Activated CD4-positive, CD25-positive, alpha-beta regulatory T cell treated with anti-CD3 and anti-CD28 coated beads, Interleukin-2, amount 50 U/mL, for 16 hours (primary cell): Measurements from ENCODE around the gene TMC5.

Source experiments
- DNase-seq: peaks from one replicate; pipeline ENCODE4 v3.0.0-alpha.2; 2020; ENCODE audit warnings: low read depth, low spot score

TMC5 gene

DNA sequence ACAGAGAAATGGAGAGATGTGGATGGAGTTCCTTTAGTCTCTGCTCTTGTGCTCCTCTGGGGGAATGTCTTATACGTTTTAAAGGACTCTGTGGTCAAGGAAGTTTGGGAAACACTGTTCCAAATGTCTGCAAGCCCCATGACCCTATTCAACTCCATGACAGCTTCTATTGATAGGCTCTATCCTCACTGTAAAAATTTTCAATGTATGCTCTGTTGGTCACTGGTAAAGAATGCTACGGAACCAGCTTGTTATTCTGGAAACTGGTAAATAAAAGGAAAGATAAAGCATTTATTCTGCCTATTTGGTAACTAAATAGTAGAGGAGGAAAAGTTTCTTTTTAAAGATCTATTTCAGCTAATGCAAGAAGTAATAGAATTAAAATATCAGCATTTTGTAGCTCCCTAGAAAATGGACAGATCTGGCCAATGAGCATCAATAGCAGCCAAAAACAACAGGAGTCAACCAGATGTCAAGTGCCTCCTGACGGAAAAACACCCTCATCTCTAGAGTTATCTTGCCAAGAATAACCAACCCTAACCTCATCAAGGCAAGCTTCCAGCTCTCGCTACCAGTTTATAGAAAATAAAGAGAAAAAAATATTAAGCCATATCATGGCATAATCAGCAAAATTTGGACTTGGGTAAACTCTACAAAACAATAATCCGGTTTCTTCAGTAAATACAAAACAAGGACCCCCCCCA lies 88.1 kb downstream of the TMC5 start:
- DNase-seq = no peak

DNA sequence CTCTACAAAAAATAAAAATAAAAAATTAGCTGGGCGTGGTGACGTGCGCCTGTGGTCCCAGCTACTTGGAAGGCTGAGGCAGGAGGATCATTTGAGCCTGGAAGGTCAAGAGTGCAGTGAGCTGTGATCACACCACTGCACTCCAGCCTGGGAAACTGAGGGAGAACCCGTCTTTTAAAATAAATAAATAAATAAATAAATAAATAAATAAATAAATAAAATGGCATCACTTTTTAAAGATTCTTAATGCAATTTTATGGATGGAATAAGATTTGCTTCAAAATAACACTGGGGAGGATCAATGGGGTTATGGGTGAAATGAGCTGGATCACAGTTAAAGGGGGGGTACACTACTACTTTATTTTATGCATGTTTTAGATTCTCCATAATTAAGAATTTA lies 89.3 kb downstream of the TMC5 start:
- DNase-seq = no peak

DNA sequence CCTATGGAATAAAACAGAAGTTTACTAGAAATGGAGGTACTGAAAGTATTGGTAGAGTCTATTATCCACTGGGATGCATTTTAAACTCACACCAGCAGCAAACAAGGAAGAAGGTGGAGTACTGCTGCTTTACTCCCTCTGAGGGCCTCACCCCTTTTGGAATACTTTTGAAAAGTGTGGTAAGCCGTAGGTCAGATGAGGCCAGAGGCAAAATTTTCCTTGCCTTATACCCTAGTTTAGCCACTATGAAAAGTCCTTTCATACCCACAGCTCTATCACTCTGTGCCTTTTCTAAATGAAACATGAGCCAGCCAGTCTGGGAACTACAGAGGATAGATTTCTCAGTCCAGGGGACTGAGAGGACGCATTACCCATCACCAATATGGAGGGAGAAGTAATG lies 90.2 kb downstream of the TMC5 start:
- no peak for DNase-seq

DNA sequence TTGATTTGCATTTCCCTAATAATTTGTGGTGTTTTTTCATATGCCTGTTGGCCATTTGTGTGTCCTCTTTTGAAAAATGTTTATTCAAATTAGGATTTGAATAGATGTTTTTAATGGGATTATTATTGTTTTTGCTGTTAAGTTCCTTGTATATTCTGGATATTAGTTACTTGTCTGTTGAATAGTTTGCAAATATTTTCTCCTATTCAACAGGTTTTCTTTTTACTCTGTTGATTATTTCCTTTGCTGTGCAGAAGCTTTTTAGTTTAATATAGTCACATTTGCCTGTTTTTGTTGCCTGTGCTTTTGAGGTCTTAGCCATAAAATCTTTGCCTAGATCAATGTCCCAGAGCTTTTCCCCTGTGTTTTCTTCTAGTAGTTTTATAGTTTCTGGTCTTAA lies 94.6 kb downstream of the TMC5 start:
- no peak for DNase-seq

DNA sequence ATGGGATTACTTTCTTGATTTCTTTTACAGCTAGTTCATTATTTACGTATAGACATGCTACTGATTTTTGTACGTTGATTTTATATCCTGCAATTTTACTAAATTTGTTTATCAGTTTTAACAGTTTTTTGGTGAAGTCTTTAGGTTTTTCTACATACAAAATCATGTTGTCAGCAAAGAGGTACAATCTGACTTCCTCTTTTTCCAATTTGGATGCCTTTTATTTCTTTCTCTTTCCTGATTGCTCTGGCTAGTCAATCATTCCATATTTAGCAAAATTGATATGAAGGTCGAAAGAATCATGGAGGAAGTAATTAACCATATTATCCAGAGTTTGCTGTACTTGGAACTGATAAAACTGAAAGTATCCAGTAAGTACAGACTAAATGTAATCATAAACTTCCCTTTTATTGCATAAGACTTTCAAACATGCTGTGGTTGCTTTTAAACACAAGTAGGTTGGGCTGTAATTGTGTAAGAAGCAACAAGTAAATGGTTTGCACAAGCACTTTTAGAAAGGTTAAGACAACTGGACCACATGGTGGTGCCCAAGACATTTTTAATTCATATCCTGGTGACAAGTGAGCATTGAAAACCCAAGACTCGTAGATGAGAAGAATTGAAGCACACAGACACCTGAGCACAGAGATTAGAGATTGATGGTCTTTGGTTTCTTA lies 95.8 kb downstream of the TMC5 start:
- DNase-seq = no peak

DNA sequence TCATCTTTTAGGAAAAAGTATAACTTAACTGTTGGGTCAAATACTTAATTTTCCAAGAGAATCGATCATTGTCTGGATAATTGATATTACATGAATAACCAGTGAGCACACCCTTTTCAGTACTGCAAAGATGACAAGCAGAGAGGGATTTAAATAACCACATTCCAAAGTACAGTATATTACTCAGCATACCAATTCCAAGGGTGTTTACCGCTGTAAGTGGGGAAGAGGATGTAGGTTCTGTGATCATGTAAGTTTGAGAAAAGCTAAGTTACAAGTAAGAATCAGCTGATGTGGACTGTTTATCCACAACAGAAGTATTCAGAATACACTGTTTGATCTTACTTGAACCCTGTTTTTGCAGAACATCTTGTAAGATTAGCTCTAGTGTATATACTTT lies 98.1 kb downstream of the TMC5 start:
- DNase-seq = no peak

DNA sequence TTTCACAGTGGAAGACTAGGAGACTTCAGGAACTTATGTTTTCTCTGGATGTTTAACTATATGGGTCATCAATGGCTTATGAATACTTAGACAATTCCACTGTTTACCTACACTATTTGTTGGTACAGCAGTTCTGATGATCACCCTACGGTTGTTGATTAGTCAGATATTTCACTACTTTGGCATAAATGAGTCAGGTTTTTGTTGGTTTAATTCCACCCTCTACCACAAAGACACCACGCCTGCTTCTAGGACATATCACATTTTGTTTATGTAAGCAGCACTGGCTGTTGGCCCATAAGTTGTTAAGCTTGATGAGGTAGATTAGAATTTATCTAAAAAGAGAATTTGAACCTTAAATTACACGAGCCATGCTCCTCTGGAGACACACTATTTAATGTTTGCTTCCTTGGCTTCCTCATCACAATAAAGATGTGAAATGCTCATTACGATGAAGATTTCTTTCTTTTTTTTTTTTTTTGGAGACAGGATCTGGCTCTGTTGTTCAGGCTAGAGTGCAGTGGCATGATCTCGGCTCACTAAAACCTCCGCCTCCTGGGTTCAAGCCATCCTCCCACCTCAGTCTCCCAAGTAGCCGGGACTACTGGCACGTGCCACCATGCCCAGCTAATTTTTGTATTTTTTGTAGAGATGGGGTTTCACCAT lies 99.9 kb downstream of the TMC5 start:
- no peak for DNase-seq

DNA sequence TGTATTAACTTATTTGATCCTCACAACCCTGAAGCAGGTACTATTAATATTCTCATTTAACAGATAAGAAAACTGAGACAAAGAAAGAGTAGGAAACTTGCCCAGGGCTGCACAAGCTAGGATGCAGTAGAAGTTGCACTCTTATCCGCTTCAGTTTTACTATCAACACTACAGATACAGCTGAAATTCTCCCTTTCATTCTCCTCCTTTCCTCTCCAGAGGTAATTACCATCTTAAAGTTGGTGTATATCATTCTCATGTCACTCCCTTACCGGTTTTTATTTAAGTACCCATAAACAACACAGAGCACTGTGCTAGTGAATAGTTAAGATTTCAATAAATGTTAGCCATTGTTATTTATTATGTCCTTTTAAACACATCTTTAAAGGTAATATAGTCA lies 100.7 kb downstream of the TMC5 start:
- no peak for DNase-seq

DNA sequence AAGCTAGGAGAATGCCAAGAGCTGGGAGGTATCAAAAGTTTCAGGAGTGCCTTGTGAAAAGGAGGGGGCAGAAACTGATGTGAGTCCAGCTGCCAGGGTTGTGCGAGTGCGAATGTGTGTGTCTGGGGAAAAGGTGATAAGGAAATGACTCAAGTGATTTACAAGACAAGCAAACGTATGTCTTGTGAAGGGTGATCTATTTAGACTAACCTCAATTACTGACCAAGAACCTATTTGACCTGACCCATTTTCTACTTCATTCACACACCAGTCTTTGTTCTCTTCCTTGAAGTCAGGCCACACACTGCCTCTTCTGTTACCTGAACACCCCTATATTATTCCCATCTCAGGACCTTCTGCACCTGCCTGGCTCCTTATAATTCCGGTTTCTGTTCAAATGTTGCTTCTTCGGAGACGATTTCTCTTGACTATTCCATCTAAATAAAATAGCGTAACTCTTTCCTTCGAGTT lies 103.2 kb downstream of the TMC5 start:
- no peak for DNase-seq

DNA sequence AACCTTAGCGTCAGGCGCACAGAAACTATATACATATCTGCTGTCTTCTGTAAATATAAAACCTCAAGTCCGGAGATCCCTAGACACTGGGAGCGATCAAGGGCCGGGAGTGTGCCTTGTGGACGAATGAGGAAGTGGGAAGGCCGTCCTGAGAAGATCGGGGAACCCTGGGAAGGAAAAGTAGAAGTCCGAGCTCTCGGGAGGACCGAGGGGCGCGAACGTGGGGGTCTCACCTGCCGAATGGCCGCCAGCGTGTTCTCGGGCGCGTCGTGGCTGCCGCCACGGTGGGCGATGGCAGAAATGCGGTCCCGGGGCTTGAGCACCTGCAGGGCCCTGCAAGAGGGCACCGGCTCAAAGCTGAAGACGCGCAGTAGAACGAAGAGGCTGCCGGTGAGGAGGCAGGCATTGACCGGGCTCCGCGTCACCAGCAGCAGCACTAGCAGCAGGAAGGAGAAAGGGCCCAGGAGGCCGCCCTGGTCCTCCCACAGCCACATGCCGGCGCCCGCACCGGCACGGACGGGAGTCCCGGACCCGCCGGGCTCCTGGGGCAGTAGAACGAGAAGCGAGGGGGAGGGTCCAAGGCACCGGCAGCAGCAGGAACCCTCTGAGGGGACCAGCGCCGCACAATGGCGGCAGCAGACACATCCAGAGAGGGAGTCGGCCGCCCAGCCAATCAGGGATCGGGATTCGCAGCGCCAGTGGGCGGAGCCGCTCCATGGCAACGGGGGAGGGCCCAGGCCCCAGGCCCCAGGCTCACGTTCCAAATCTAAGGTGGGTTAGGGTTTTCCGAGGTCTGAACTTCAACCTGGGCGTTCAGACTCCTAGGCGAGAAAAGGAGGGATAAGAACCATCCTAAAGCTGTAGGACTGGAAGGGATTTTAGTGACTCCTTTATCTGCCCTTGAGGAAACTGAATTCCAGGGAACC lies 104.1 kb downstream of the TMC5 start, which contains the start of gene GDE1:
Gene GDE1 (minus strand): TSS at position 628 of the 926 bp plus-strand sequence. CDS start 134 bp downstream, at position 494.
- DNase-seq = peak; percentile 89

DNA sequence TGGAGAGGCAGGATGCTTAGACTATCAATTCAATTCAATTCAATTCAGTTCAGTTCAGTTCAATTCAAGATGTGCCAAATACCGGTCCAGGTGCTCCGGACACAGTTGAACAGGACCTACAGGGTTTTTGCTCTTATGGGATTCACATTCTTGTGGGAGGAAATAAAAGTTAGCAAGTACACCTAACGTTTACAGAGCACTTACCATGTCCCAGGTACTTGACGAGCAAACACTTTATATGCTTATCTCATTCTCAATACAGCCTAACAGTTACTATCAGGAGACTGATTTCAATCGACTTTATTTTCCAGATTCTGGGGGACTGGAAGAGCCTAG lies 104.7 kb downstream of the TMC5 start:
- DNase-seq = no peak

DNA sequence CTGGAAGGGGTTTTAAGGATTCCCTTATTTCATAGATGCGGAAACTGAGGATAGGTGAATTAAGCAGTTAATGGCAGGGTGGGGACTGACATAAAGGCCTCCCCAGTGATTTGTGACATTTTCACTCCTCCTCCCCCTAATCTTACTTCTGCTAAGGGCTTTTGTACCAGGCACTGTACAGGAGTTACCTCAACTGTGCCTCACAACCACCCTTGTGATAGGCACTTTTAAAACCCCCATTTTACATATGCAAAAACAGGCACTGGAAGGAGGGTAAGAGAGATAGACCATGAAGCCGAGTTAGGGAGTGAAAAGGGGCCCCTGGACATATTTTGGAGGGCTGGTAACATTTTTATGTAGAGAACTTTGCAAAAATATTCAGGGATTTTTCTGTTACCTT lies 105.1 kb downstream of the TMC5 start:
- no peak for DNase-seq

DNA sequence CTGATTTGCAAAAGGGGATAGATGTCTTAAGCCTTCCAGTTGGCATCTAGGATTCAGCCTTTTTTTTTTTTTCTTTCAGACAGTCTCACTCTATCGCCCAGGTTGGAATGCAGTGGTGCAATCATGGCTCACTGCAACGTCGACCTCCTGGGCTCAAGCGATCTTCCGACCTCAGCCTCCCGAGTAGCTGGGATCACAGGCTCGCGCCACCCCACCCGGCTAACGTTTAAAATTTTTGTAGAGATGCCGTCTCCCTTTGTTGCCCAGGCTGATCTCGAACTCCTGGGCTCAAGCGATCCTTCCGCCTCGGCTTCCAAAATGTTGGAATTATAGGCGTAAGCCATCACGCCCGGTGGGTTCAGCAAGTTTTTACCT lies 105.5 kb downstream of the TMC5 start:
- DNase-seq = no peak

DNA sequence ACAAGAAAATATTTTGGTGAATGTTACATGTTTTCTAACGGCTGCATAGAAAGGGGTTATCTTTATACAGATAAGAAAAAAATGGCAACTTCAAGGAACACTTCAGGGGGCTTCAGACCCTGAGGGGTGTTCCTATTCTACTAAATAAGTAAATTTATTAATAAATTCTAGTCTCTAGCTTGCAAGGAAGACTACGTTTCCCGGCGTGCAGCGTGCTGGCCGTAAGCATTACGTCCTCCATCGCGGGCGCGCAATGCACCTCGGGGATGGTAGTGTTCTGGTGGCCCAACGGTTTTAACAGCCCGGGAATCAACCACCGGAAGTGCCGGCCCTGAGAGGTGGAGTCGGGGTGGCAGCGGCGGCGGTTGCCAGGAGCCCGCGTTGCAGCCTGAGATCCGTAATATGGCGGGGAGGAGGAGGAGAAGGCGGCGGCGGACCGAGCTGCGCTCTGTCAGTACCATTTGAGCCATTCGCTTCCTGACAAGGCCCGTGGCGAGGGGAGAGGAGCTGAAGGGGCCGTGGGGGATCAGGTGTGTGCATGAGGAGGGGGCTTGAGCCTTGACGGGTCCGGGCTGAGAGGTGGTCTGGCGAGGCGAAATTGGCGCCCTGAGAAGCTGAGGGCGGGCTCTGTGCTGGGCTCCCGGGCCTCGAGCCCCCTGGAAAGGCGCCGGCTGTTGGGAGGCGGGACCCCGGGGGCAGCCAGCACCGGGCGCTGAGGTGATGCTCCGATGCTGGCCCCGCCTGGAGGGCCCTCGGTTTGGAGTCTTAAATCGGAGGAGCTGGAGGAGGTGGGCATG lies 106.1 kb downstream of the TMC5 start, which contains the start of gene CCP110:
Gene CCP110 (plus strand): TSS at position 384 of the 797 bp plus-strand sequence. CDS start 3,940 bp downstream, outside the sequence.
- DNase-seq = peak; percentile 94

DNA sequence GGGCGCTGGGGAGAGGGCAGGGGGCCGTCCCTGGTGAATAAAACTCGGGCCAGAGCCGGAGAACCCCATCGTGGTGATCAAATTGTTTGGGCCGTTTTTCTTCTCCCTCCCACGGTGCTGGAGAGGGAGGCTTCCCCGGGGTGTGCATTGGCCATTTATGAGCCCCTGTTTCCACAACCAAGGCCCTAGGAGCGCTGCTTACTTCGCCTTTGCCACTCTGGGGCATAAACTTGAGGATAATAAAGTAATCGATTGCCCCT lies 106.6 kb downstream of the TMC5 start:
- no peak for DNase-seq

DNA sequence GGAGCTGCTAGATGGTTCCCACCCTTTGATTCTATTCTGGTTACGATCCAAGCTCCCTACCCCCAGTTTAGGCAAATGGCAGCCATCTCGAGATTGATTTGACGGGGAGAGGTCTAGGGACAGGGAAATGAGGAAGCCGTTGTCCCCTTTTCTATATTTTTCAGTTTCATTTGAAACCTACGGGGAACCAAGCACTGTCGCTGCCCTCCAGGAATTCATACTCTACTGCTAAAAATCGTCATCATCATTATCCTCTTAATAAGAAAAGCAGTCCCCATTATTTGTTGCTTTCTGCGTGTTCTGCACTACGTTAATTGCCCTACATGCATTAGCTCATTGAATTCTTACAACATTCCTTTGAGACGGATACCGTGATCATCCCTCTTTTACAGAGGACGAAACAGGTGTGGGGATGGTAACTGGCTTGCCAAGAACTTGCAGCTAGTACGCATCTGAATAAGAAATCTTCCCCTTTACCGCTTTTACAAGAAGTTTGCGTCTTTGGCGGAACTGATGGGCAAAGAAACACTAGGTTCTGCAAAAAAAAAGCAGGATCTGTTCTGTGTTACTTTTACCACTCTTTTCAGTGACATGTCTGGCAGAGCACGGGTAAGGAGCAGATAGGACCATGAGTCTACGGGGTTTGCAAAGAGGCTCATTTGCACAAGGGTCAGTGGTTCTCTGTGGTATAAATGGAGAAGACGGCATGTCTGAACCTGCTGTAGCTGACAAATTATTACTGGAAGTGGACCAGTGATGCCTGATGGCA lies 107.1 kb downstream of the TMC5 start:
- DNase-seq = no peak

DNA sequence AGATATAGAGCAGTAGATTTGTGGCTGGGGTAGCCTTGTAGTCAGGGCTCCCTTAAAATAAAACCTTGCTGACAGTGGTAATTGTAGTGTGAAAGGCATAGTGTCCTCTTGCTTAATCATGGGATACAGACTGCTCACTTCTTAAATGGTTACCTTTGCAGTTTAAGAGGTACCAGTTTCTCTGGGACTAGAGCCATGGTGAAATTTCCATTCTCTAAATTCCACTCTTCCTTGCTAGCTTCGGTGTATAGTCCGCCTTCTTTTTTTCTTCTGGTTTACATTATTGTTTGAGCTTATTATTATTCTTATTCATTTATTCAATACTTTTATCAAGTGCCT lies 107.7 kb downstream of the TMC5 start:
- DNase-seq = no peak

DNA sequence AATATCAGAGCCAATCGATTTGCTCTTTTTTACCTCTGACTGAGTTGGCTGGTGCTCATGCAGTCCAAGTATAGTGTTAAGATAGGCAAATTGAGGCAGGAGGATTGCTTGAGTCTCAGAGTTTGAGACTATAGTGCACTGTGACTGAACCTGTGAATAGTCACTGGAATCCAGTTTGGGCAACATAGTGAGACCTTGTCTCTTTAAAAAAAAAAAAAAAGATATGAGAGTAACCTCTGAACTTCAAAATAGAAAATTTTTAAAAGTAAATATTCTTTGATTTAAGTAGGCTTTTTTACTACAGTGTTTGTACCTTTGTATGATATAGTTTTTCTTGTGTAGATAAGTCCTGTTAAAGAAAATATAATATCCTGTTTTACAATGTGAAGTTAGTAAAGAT lies 109.5 kb downstream of the TMC5 start:
- no peak for DNase-seq

DNA sequence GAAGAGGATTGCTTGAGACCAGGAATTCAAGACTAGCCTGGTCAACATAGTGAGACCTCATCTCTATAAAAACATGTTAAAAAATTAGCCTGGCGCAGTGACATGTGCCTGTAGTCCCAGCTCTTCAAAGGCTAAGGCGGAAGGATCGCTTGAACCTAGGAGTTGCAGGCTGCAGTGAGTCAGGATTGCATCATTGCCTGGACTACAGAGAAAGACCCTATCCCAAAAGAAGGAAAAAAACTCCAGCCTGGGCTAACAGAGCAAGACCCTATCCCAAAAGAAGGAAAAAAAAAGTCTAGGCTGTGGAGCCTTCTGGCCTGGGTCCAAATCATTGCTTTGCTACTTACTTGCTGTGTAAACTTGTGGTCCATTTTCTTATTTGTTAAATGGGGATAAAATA lies 111.0 kb downstream of the TMC5 start:
- no peak for DNase-seq

DNA sequence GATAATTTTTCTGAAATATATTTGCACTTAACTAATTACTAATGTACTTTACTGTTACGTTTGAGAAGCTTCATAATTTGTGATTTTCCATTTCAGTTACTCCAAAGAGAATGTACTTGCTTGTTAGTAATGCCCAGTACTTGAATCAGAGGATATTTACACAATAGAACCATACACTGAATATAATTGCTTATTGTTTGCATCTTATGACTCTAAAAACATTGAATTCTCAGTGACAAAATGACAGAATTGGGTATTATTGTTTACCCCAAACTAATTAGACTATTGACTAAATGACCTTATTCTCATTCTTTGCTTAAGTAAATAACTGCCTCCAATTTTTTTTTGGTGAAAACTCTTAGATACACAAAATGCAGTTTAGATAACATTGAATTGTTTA lies 114.9 kb downstream of the TMC5 start:
- no peak for DNase-seq
